Transverse colon (tissue), 4 donors: Measurements from ENCODE around the gene PTPRC.

Experiments used
- EP300 ChIP-seq: sonication (generic); formaldehyde crosslinking; IDR thresholded peaks from one replicate; pipeline ENCODE4 v1.6.1; 2017; ENCODE audit warnings: antibody characterized with exemption, low read depth
- POLR2A ChIP-seq: fragments of 450-650 bp; IDR thresholded peaks from one replicate; pipeline ENCODE4 v1.6.1; 2016; ENCODE audit warnings: antibody characterized with exemption, mild to moderate bottlenecking, moderate library complexity
- POLR2AphosphoS5 ChIP-seq, 3 donors: sonication (generic); formaldehyde crosslinking; IDR thresholded peaks; one replicate each; pipeline ENCODE4 v1.6.1; 2016; ENCODE audit warnings: antibody characterized with exemption in 3 of 3
- TF ChIP-seq, protein P1 (sequence below), 5 experiments: fragments of 200-600 bp in 3 of 5; fragments of 450-650 bp in 2 of 5; sonication (generic) in 3 of 5; IDR thresholded peaks; 1 replicate in 2 of 5; 2 replicates in 3 of 5; pipeline ENCODE4 v1.5.1; 2016 to 2017; ENCODE audit warnings: antibody characterized with exemption in 5 of 5, inconsistent platforms in 3 of 5, mild to moderate bottlenecking in 2 of 5, moderate library complexity in 1 of 5

DNA sequence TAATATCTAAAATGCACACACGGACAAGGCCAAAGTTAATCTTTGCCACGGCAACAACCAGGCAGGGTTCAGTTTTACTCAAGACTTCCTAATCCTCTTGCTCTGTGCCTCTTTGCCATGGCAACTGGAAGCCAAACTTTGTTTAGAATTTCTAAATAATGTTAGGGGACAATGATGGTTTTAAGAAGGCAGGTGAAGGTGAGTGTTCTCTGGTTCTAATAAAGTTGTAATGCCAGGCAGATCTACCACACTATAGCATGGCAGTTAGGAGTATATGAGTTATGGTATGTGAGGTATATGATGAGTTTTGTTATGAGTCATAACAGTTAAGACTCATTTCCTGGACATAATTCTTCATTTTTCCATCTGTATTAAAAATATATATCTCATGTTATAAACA is 2.7 kb downstream of the PTPRC start:
- no peak for TF ChIP-seq POLR2A
- TF ChIP-seq, protein P1, sequence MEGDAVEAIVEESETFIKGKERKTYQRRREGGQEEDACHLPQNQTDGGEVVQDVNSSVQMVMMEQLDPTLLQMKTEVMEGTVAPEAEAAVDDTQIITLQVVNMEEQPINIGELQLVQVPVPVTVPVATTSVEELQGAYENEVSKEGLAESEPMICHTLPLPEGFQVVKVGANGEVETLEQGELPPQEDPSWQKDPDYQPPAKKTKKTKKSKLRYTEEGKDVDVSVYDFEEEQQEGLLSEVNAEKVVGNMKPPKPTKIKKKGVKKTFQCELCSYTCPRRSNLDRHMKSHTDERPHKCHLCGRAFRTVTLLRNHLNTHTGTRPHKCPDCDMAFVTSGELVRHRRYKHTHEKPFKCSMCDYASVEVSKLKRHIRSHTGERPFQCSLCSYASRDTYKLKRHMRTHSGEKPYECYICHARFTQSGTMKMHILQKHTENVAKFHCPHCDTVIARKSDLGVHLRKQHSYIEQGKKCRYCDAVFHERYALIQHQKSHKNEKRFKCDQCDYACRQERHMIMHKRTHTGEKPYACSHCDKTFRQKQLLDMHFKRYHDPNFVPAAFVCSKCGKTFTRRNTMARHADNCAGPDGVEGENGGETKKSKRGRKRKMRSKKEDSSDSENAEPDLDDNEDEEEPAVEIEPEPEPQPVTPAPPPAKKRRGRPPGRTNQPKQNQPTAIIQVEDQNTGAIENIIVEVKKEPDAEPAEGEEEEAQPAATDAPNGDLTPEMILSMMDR (IDR thresholded peaks at IDR 0.05) = no peak
- TF ChIP-seq EP300 = no peak
- TF ChIP-seq POLR2AphosphoS5 (IDR thresholded peaks at IDR 0.05) = no peak
